AG04449 (cell line): ENCODE measurements around the gene EPHX1.

Source experiments
- CTCF ChIA-PET: fragments of 350-600 bp; formaldehyde crosslinking; extraction: SDS; loops from one replicate; lab custom pipeline; 2021; ENCODE audit warnings: antibody characterized with exemption; lab: Yijun Ruan, JAX
- POLR2A ChIA-PET: fragments of 400-600, 350-600 bp; formaldehyde crosslinking; extraction: SDS; loops from one replicate; lab custom pipeline; 2020; ENCODE audit warnings: antibody characterized with exemption, inconsistent platforms; lab: Yijun Ruan, JAX
- DNase-seq: peaks from one replicate; pipeline ENCODE4 v3.0.0-alpha.2; 2010; ENCODE audit warnings: low read depth, low spot score
- H3K4me3 ChIP-seq: 2 replicates; pipeline ENCODE4 v1.5.1; 2011; ENCODE audit warnings: low read depth, mild to moderate bottlenecking, control low read depth, low read length
- TF ChIP-seq, protein P1 (sequence below): IDR thresholded peaks from one replicate; pipeline ENCODE4 v1.5.1; 2011; ENCODE audit warnings: mild to moderate bottlenecking, moderate library complexity, low read length, control low read depth, inconsistent platforms; ENCODE audit not compliant: insufficient read depth; ENCODE audit errors: missing control alignments

The EPHX1 gene

DNA sequence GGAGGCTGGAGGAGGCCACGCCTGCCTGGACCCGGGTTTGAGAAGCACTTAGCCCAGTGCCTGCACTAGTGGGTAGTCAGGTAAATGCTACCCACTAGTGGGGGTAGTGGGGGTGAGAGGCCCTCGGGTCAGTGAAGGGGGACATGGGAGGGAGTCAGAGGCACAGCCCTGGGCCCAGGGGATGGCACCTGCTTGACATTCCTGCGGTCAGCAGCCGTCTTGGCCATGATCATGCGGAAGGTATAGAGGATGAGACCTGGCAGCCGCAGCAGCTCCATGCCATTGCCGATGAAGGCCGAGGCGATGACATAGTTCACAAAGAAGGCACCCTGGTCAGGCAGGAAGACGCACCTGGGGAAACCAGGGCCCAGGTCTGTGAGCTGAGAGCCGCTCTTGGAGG, 43.5 kb downstream of the EPHX1 start:
- DNase-seq: no peak
- CTCF ChIA-PET: interaction anchor here (2.1 to 2.4 kb wide), 2 partner anchors 10 to 80 kb away, joined by 4 to 8 read pairs; no protein-coding TSS in a partner anchor
- TF ChIP-seq, protein P1, sequence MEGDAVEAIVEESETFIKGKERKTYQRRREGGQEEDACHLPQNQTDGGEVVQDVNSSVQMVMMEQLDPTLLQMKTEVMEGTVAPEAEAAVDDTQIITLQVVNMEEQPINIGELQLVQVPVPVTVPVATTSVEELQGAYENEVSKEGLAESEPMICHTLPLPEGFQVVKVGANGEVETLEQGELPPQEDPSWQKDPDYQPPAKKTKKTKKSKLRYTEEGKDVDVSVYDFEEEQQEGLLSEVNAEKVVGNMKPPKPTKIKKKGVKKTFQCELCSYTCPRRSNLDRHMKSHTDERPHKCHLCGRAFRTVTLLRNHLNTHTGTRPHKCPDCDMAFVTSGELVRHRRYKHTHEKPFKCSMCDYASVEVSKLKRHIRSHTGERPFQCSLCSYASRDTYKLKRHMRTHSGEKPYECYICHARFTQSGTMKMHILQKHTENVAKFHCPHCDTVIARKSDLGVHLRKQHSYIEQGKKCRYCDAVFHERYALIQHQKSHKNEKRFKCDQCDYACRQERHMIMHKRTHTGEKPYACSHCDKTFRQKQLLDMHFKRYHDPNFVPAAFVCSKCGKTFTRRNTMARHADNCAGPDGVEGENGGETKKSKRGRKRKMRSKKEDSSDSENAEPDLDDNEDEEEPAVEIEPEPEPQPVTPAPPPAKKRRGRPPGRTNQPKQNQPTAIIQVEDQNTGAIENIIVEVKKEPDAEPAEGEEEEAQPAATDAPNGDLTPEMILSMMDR: no peak
- POLR2A ChIA-PET: no interaction called here
- no peak overlapping the region for H3K4me3 ChIP-seq

DNA sequence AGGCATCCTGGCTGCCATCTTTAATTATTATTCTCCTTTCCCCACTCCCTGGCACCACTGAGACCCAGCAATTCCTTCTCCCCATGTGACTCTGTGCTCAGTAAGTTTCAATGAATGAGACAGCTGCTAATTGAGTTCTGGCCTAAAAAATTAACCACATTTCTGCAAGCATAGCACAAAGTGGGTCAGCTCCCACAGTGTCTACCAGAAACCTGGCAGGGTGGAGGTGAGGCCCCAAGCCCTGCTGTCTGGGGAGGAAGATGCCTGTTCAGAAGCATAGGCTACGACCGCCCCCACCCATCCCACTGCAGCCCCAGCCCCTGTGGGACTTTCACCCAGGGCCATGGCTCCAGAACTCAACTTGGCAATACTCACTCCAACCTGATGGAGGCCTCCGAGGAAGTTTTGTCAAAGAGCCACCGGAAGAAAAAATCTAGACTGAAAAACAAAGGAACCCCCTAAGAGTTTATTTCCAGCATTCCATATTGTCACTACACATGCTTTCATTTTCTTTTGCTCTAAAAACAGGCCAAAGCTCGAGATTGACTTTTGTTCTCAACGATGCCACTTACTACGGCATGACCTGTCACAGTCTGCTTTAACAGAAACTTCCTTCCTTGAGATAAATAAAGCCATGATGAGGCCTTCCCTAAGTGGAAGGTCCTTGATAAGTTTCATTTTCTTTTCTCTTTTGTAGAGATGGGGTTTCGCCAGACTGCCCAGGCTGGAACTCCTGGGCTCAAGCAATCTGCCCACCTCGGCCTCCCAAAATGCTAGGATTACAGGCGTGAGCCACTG, 45.8 kb downstream of the EPHX1 start:
- CTCF ChIA-PET: interaction anchor here (0.9 to 2.4 kb wide), 8 partner anchors 9 to 382 kb away, joined by 3 to 8 read pairs (median 6); no protein-coding TSS in a partner anchor
- DNase-seq: no peak
- H3K4me3 ChIP-seq: no peak overlapping the region
- TF ChIP-seq, protein P1: no peak
- POLR2A ChIA-PET: no interaction called here

DNA sequence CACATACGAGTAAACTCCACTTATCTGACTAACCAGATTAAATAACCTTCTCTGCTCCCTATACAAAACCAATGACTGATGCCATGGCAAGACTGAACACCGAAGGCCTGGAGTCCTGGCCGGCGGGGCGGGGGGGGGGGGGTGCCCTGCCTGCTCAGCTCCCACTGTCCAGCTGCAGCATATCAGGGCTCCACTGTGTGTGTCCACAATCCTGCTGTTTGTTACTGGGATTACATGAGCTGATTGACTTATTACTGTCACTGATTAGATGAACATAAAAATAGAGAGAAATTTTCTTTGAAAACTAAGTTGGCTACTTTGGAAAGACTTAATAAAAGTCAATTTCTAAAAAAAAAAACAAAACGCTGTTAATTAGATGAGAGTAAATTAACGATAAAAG, 47.3 kb downstream of the EPHX1 start:
- TF ChIP-seq, protein P1: no peak
- H3K4me3 ChIP-seq: no peak overlapping the region
- no peak for DNase-seq
- CTCF ChIA-PET: interaction anchor here (1.1 to 1.9 kb wide), 5 partner anchors 8 to 383 kb away, joined by 3 to 6 read pairs (median 5); partner anchors contain the start of gene TMEM63A
- POLR2A ChIA-PET: no interaction called here

DNA sequence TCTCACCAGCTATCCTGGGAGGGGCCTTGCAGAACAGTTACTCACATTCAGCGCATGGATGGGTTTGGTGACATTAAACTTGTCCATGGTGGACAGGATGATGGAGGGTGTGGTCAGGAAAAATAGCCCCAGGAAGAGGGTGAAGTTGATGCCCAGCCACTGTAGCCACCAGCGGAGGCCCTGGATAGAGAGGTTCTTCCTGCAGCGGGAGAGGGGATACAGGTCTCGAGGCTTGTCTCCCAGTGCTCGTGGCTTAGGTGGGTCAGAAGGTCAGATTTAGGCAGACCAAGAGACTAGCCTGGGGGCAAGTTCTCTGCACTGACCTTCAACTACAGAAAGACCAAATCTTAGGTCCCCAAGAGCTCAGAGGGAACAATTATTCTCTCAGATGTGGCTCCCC, 49.2 kb downstream of the EPHX1 start:
- ChIA-PET CTCF (interaction anchor here (1.1 to 1.9 kb wide), 2 partner anchors 13 to 385 kb away, joined by 3 to 6 read pairs; no protein-coding TSS in a partner anchor), POLR2A (interaction anchor here (0.6 kb wide), 1 partner anchor 50 kb away, joined by 3 read pairs; no protein-coding TSS in a partner anchor)
- no peak for DNase-seq
- no peak overlapping the region for H3K4me3 ChIP-seq
- TF ChIP-seq, protein P1: no peak

DNA sequence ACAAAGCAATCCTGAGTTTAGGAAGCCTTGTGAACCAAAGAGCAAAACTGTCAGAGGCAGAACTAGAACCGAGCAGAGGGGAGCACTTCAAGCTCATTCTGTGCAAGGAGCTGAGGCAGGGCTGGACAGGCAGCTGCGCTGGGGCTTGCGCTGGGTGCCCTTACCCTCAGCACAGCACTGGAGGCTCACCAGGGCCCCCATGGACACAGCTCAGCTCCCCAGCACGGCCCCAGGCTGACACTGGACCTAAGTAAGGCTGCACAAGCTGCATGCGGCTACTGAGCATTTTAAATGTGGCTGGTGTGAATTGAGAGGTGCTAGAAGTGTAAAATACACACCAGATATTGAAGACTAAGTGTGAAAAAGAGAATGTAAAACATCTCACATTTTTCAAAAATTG, 50.2 kb downstream of the EPHX1 start:
- ChIA-PET CTCF (interaction anchor here (1.4 kb wide), 1 partner anchor 23 kb away, joined by 4 read pairs; the partner anchor contains the start of gene TMEM63A), POLR2A (interaction anchor here (0.6 kb wide), 1 partner anchor 51 kb away, joined by 3 read pairs; no protein-coding TSS in a partner anchor)
- no peak overlapping the region for H3K4me3 ChIP-seq

More for the DNA sequence above, 50.2 kb downstream of the EPHX1 start:
- TF ChIP-seq, protein P1: no peak
- DNase-seq: no peak
